ENCODE data around the gene PARD3B.
A peak's percentile ranks its signal among the peaks of the same experiment; 100 is the strongest.

The PARD3B gene

GRCh38 chr2:204662956-204663355, 117.7 kb downstream of the PARD3B start:
- no peak for DNase-seq (ENCODE audit: low read depth)
- no peak for TF ChIP-seq CTCF (IDR thresholded peaks at IDR 0.05; ENCODE audit: low read length, missing control alignments)
- H3K4me3 ChIP-seq (replicated peaks; ENCODE audit: low read depth, low read length): no peak overlapping the region

DNA sequence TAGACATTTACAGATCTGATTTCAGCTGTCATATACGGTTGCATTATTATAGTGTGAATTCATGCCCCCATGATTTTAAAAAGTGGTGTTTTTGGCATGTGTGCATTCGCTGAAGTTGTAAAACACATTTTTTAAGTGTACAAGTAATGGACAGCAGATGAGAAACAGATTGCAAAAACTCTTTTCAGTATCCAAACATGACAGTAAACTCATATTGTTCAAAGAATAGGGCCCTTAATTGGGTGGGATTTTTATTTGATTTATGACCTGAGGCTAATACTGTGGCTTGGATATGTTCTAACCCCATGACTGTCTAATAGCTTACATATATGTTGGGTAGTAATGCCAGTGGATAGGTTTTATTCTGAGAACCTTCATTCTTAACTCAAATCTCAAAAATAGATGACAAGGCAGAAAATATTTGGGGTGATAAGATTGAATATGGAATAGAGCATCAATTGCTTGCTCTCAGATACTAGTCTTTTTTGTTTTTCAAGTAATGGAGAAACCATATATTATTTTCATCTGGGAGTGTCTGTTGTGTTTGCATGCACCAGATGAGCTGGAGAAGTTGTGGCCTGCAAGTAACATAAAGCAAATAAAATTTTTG, 118.6 kb downstream of the PARD3B start:
- no peak for DNase-seq (ENCODE audit: low read depth)
- H3K4me3 ChIP-seq (replicated peaks; ENCODE audit: low read depth, low read length): no peak overlapping the region
- TF ChIP-seq CTCF (IDR thresholded peaks at IDR 0.05; ENCODE audit: low read length, missing control alignments): no peak

- H3K4me3 ChIP-seq (replicated peaks; ENCODE audit: low read depth, low read length): no peak overlapping the region
- peak; percentile 83 for DNase-seq (ENCODE audit: low read depth)
- TF ChIP-seq CTCF (IDR thresholded peaks at IDR 0.05; ENCODE audit: low read length, missing control alignments): no peak
Observed at GRCh38 chr2:204664708-204665121, 119.4 kb downstream of the PARD3B start.

DNA sequence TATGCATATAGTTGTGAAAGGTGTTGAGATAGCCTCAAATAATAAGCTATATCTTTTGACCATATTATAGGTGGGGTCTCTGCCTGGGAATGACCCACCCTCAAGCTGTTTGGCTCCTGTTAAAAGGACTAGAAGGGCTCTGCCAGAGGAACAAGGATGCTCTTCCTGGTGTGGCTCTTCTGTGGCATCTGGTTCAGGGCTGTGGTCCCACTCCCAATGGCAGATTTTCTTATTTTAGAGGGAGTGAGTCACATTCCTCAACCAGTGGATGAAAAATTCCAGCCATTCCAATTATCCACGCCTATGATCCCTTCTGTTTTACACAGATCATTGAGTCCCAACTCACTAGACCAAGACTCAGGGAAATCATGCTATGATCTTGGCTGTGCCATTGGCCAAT, 119.9 kb downstream of the PARD3B start:
- TF ChIP-seq CTCF (IDR thresholded peaks at IDR 0.05; ENCODE audit: low read length, missing control alignments): no peak
- no peak overlapping the region for H3K4me3 ChIP-seq (replicated peaks; ENCODE audit: low read depth, low read length)
- peak; percentile 74 for DNase-seq (ENCODE audit: low read depth)

DNA sequence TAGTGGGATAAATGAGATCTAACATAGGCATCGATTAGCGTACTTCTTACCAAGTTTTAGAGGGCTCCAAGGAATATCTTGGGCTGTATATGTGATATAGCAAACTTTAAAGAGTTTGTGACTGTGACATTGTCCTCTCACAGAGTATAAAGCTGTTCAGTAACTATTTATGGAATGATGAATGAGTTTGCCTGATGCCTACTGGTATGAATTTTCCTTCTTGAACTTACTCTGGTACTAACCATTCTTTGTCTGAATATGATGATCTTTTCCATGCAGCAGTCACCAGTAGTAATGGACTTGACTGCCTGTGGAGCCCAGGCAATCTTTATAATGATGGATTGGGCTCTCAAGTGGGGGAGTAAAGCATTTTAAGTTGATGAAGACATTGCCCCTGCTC, 120.5 kb downstream of the PARD3B start:
- no peak for DNase-seq (ENCODE audit: low read depth)
- no peak overlapping the region for H3K4me3 ChIP-seq (replicated peaks; ENCODE audit: low read depth, low read length)
- no peak for TF ChIP-seq CTCF (IDR thresholded peaks at IDR 0.05; ENCODE audit: low read length, missing control alignments)

- no peak for TF ChIP-seq CTCF (IDR thresholded peaks at IDR 0.05; ENCODE audit: low read length, missing control alignments)
- DNase-seq (ENCODE audit: low read depth): no peak
- no peak overlapping the region for H3K4me3 ChIP-seq (replicated peaks; ENCODE audit: low read depth, low read length)
Observed at GRCh38 chr2:204667990-204668389, 122.7 kb downstream of the PARD3B start.

DNA sequence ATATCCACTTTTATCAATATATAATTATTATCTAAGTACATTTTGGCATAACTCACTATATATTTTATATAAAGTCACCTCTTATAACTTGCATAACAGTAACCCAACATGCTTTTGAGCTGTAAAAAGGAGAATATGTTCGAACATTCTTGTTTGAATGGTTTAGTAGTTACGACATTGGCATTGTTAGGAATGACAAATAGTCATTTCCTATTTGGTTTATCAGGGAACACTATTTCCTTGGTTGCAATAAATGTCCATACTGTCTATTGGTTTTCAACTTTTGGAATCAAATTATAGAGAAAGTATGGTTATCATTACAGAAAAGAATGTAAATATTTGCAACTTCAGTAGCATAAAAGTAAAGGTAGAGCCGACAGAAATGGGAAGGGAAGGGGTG, 124.1 kb downstream of the PARD3B start:
- DNase-seq (ENCODE audit: low read depth): peak; percentile 72

More for the DNA sequence above, 124.1 kb downstream of the PARD3B start:
- TF ChIP-seq CTCF (IDR thresholded peaks at IDR 0.05; ENCODE audit: low read length, missing control alignments): no peak
- H3K4me3 ChIP-seq (replicated peaks; ENCODE audit: low read depth, low read length): no peak overlapping the region

Measured in fibroblast of pulmonary artery (primary cell).